NT2/D1 (cell line): ENCODE measurements around the gene ARMC6.

Experiments used
- SUZ12 ChIP-seq: IDR thresholded peaks from 2 replicates; pipeline ENCODE4 v1.6.1; 2011; ENCODE audit not compliant: insufficient read length, insufficient read depth; ENCODE audit errors: extremely low read depth
- YY1 ChIP-seq: IDR thresholded peaks from 2 replicates; pipeline ENCODE4 v1.6.1; 2011; ENCODE audit not compliant: insufficient read length, insufficient read depth
- ZNF274 ChIP-seq: IDR thresholded peaks from 2 replicates; pipeline ENCODE4 v1.6.1; 2011; ENCODE audit warnings: mild to moderate bottlenecking, low read depth, low read length

DNA sequence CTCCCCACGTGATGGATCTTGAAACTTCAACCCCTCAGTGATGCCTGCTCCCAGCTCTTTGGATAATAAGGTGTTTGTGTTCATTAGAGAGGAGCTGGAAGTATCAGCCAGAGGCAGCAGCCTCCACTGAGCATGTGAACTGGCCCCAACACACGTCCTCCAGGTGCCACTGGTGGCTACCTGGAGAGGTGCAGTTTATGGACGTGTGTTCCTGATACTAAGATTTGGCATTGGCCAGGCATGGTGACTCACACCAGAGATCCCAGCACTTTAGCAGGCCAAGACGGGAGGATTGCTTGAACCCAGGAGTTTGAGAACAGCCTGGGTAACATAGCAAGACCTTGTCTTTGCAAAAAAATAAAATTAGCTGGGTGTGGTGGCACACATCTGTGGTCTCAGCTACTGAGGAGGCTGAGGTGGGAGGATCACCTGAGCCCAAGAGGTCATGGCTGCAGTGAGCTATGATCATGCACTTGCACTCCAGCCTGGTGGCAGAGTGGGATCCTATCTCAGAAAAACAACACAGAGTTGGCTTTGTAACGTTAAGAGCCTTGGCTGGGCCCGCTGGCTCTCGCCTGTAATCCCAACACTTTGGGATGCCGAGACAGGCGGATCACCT is 64.8 kb downstream of the ARMC6 start:
- no peak for TF ChIP-seq ZNF274
- no peak for TF ChIP-seq SUZ12
- TF ChIP-seq YY1: no peak
